Measurements from ENCODE around the gene EOGT. TPM values are rescaled to one million over a fixed set of nuclear protein-coding genes. Genes with fewer than 3 reads are reported as not detected.

EOGT gene
- total RNA-seq = 31.7 TPM

- TF ChIP-seq POLR2AphosphoS5 (IDR thresholded peaks at IDR 0.05; ENCODE audit: insufficient read depth in 1 of 2, low read depth in 1 of 2) (peak in 1 of 2 donors; percentile 69), POLR2A (IDR thresholded peaks at IDR 0.05) (no peak)
- TF ChIP-seq, protein P1, sequence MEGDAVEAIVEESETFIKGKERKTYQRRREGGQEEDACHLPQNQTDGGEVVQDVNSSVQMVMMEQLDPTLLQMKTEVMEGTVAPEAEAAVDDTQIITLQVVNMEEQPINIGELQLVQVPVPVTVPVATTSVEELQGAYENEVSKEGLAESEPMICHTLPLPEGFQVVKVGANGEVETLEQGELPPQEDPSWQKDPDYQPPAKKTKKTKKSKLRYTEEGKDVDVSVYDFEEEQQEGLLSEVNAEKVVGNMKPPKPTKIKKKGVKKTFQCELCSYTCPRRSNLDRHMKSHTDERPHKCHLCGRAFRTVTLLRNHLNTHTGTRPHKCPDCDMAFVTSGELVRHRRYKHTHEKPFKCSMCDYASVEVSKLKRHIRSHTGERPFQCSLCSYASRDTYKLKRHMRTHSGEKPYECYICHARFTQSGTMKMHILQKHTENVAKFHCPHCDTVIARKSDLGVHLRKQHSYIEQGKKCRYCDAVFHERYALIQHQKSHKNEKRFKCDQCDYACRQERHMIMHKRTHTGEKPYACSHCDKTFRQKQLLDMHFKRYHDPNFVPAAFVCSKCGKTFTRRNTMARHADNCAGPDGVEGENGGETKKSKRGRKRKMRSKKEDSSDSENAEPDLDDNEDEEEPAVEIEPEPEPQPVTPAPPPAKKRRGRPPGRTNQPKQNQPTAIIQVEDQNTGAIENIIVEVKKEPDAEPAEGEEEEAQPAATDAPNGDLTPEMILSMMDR (IDR thresholded peaks at IDR 0.05) = peak in 2 of 3 experiments; percentile 19 to 48
- no peaks in the 10 kb centered on the region for H3K9me3 ChIP-seq
- DNase-seq (ENCODE audit: extremely low spot score in 2 of 2) = peak in 1 of 2 donors; percentile 93
- H3K4me3 ChIP-seq = peak within 1 kb of the TSS; percentile 69 to 76
- peaks cover 0 to 7% of the 10 kb centered on the region in 2 donors for H3K36me3 ChIP-seq
- H3K27ac ChIP-seq = peak within 1 kb of the TSS; percentile 96
- intact Hi-C loops (cut with DNase I) = loop anchor here (2.0 to 5.0 kb wide), 2 partner anchors 37 to 74 kb away; no protein-coding TSS in a partner anchor
- H3K27me3 ChIP-seq = no peaks in the 10 kb centered on the region
- no peaks in the 10 kb centered on the region for H3K4me1 ChIP-seq
Measured at GRCh38 chr3:69013253-69014021, at the start of gene EOGT. EOGT (minus strand) TSS chr3:69013684; CDS start chr3:69009846, 3,838 bp downstream.

DNA sequence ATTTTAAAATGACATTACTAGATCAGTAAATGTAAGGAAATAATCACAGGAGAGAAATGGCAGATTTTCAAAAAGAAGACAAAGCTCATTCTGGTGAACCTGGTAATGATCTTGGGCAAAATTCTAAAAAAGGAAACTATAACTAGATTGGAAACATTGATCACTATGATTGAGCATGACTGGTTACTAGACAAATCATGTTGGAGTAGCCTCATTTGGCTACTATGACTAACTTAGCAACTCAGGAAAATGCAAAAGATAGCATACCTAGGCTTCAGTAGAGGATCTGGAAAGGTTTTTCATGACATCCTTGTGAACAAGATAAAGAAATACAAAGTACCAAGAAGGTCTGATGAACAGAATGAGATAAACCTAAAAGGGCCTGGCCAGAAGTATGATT is 46.2 kb upstream of the EOGT start:
- intact Hi-C loops (cut with DNase I) = no loop called here
- H3K27me3 ChIP-seq = no peaks in the 10 kb centered on the region
- H3K36me3 ChIP-seq = peaks cover 0 to 61% of the 10 kb centered on the region in 2 donors
- H3K27ac ChIP-seq = no peak overlapping the region
- TF ChIP-seq POLR2A (IDR thresholded peaks at IDR 0.05) (no peak), POLR2AphosphoS5 (IDR thresholded peaks at IDR 0.05; ENCODE audit: insufficient read depth in 1 of 2, low read depth in 1 of 2) (no peak)
- TF ChIP-seq, protein P1 (IDR thresholded peaks at IDR 0.05) = no peak
- DNase-seq (ENCODE audit: extremely low spot score in 2 of 2) = no peak
- H3K4me1 ChIP-seq = no peaks in the 10 kb centered on the region
- H3K9me3 ChIP-seq = no peaks in the 10 kb centered on the region
- H3K4me3 ChIP-seq = no peak overlapping the region

- Histone ChIP-seq H3K27ac (no peak overlapping the region), H3K4me1 (no peaks in the 10 kb centered on the region), H3K4me3 (no peak overlapping the region), H3K36me3 (peaks cover 0 to 63% of the 10 kb centered on the region in 2 donors), H3K9me3 (no peaks in the 10 kb centered on the region), H3K27me3 (no peaks in the 10 kb centered on the region)
- TF ChIP-seq, protein P1 (IDR thresholded peaks at IDR 0.05) = no peak
- TF ChIP-seq POLR2AphosphoS5 (IDR thresholded peaks at IDR 0.05; ENCODE audit: insufficient read depth in 1 of 2, low read depth in 1 of 2) (no peak), POLR2A (IDR thresholded peaks at IDR 0.05) (no peak)
- DNase-seq (ENCODE audit: extremely low spot score in 2 of 2) = no peak
- intact Hi-C loops (cut with DNase I) = no loop called here
Measured at GRCh38 chr3:69058947-69059224, 45.4 kb upstream of the EOGT start.

GRCh38 chr3:69058180-69058946 is 44.9 kb upstream of the EOGT start:
- Histone ChIP-seq H3K27me3 (no peaks in the 10 kb centered on the region), H3K36me3 (peaks cover 0 to 61% of the 10 kb centered on the region in 2 donors), H3K9me3 (no peaks in the 10 kb centered on the region), H3K4me1 (no peaks in the 10 kb centered on the region), H3K4me3 (no peak overlapping the region), H3K27ac (no peak overlapping the region)
- TF ChIP-seq, protein P1 (IDR thresholded peaks at IDR 0.05) = no peak
- no peak for TF ChIP-seq POLR2A (IDR thresholded peaks at IDR 0.05)
- no peak for TF ChIP-seq POLR2AphosphoS5 (IDR thresholded peaks at IDR 0.05; ENCODE audit: insufficient read depth in 1 of 2, low read depth in 1 of 2)
- intact Hi-C loops (cut with DNase I) = no loop called here
- no peak for DNase-seq (ENCODE audit: extremely low spot score in 2 of 2)

All from vagina (tissue), 2 donors.